Mesendoderm (in vitro differentiated cells): ENCODE data around the gene ARSJ.

Experiments used
- DNase-seq: peaks from one replicate; pipeline ENCODE4 v3.0.0; 2013
- H2AK5ac ChIP-seq: 2 replicates; pipeline ENCODE4 v1.6.1; 2013; ENCODE audit warnings: low read length, inconsistent platforms
- H2BK120ac ChIP-seq: 2 replicates; pipeline ENCODE4 v1.6.1; 2013; ENCODE audit warnings: low read depth, mild to moderate bottlenecking, low read length, moderate library complexity, mixed read lengths
- H2BK15ac ChIP-seq: replicated peaks from 2 replicates; pipeline ENCODE4 v1.6.1; 2013; ENCODE audit warnings: low read depth, mild to moderate bottlenecking, moderate library complexity
- H2BK5ac ChIP-seq: 2 replicates; pipeline ENCODE4 v1.6.1; 2013; ENCODE audit warnings: low read length, inconsistent platforms
- H3K18ac ChIP-seq: 2 replicates; pipeline ENCODE4 v1.6.1; 2013; ENCODE audit warnings: mild to moderate bottlenecking, low read length, mixed read lengths
- H3K23ac ChIP-seq: one replicate; pipeline ENCODE4 v1.6.1; 2013; ENCODE audit warnings: low read length
- H3K27ac ChIP-seq: 2 replicates; pipeline ENCODE4 v1.5.1; 2013; ENCODE audit warnings: low read depth, mild to moderate bottlenecking, inconsistent platforms, low read length, moderate library complexity
- H3K27me3 ChIP-seq: 2 replicates; pipeline ENCODE4 v1.6.1; 2013; ENCODE audit warnings: low read length, control low read depth, mild to moderate bottlenecking, inconsistent platforms; ENCODE audit not compliant: insufficient read depth, poor library complexity
- H3K36me3 ChIP-seq: 2 replicates; pipeline ENCODE4 v1.6.1; 2013; ENCODE audit warnings: low read length, inconsistent platforms; ENCODE audit not compliant: control insufficient read depth, insufficient read depth
- H3K4ac ChIP-seq: one replicate; pipeline ENCODE4 v1.6.1; 2013; ENCODE audit warnings: low read depth, mild to moderate bottlenecking, low read length, moderate library complexity
- H3K4me1 ChIP-seq: 2 replicates; pipeline ENCODE4 v1.6.1; 2013; ENCODE audit warnings: low read depth, low read length, inconsistent platforms; ENCODE audit not compliant: control insufficient read depth
- H3K4me2 ChIP-seq: 2 replicates; pipeline ENCODE4 v1.6.1; 2013; ENCODE audit warnings: low read length
- H3K4me3 ChIP-seq: 2 replicates; pipeline ENCODE4 v1.5.1; 2013; ENCODE audit warnings: mild to moderate bottlenecking, low read length
- H3K56ac ChIP-seq: one replicate; pipeline ENCODE4 v1.6.1; 2013; ENCODE audit warnings: low read length
- H3K79me1 ChIP-seq: 2 replicates; pipeline ENCODE4 v1.6.1; 2013; ENCODE audit warnings: low read length, inconsistent platforms
- H3K79me2 ChIP-seq: 2 replicates; pipeline ENCODE4 v1.6.1; 2013; ENCODE audit warnings: mild to moderate bottlenecking, low read length; ENCODE audit not compliant: control insufficient read depth, insufficient read depth
- H3K9ac ChIP-seq: 2 replicates; pipeline ENCODE4 v1.6.1; 2013; ENCODE audit warnings: low read length, inconsistent platforms
- H4K5ac ChIP-seq: one replicate; pipeline ENCODE4 v1.6.1; 2013; ENCODE audit warnings: low read length
- H4K8ac ChIP-seq: one replicate; pipeline ENCODE4 v1.6.1; 2013; ENCODE audit warnings: low read depth, mild to moderate bottlenecking, control low read depth, low read length, moderate library complexity
- WGBS: extraction: QIAGEN DNeasy Blood & Tissue Kit; methylation state at CpG from one replicate; pipeline ENCODE4 v1.1.7; 2013; ENCODE audit warnings: low lambda C conversion rate, missing lambda C conversion rate; ENCODE audit not compliant: insufficient coverage; ENCODE audit errors: extremely low coverage; 5-methylcytosine and 5-hydroxymethylcytosine counted together

Gene ARSJ

DNA sequence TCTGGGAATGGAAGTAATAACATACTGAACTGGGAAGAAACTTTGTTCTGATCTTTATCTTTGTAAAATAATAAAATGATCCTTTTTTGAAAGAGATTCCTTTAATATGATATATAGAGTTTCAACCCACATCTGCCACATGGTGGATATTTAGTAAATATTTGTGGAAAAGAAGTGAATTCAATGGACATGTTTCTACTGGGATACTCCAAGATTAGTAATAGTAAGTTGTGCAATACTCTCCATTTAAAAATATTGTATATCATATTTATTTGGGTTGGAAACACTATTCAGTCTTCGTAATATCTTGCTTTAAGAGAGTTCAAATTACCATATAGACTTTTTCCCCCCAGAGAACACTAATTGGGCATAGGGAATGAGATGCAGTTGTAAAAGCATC, 17.8 kb upstream of the ARSJ start:
- no peak overlapping the region for H3K4me2 ChIP-seq
- no peak overlapping the region for H3K56ac ChIP-seq
- no peak overlapping the region for H2BK5ac ChIP-seq
- H3K9ac ChIP-seq = no peak overlapping the region
- no peaks in the 10 kb centered on the region for H3K79me2 ChIP-seq
- H3K4me3 ChIP-seq = no peak overlapping the region
- H2BK120ac ChIP-seq = no peak overlapping the region
- no peak overlapping the region for H3K23ac ChIP-seq
- no peak overlapping the region for H3K4ac ChIP-seq
- H4K8ac ChIP-seq = no peak overlapping the region
- no peak for DNase-seq
- H2BK15ac ChIP-seq = no peak overlapping the region
- no CpG with 5 or more reads among the region's 1 CpG for WGBS
- H4K5ac ChIP-seq = no peak overlapping the region
- no peak overlapping the region for H3K27ac ChIP-seq
- no peaks in the 10 kb centered on the region for H3K27me3 ChIP-seq
- H3K36me3 ChIP-seq = no peaks in the 10 kb centered on the region
- no peaks in the 10 kb centered on the region for H3K79me1 ChIP-seq
- H3K18ac ChIP-seq = no peak overlapping the region
- H3K4me1 ChIP-seq = no peaks in the 10 kb centered on the region
- no peak overlapping the region for H2AK5ac ChIP-seq

DNA sequence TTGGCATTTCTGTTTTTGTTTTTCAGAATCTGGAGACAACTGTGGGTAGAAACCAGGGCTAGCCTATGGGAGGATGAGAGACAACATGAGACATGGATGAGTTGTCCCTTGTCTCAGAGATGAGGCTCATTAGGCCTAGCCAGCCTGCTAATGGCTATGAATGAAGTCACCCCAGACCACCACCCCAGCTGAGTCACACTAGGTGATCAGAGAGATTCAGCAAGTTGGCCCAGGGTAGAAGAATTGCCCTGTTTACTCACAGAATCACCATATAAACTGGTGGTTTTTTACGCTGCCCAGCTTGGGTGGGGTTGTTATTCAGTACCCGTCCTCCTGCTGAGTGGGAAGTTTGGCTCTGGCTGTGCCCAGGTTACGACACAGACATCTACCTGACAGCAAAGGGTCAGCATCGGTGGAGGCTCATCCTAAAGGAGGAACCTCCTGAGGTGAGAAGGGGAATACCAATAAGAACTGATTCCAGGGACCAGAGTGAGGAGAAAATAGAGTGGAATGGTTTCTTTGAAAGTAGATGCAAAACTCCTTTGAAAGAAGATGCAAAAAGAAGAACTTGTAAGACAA, 17.2 kb upstream of the ARSJ start:
- no CpG with 5 or more reads among the region's 4 CpGs for WGBS
- Histone ChIP-seq H3K27ac (no peak overlapping the region), H3K79me1 (no peaks in the 10 kb centered on the region), H3K18ac (no peak overlapping the region), H3K9ac (no peak overlapping the region), H3K4me1 (no peaks in the 10 kb centered on the region), H2BK5ac (no peak overlapping the region), H3K36me3 (no peaks in the 10 kb centered on the region), H2BK15ac (no peak overlapping the region), H4K8ac (no peak overlapping the region), H3K4ac (no peak overlapping the region), H3K4me3 (no peak overlapping the region), H2AK5ac (no peak overlapping the region), H3K27me3 (no peaks in the 10 kb centered on the region), H3K4me2 (no peak overlapping the region), H3K79me2 (no peaks in the 10 kb centered on the region), H3K56ac (no peak overlapping the region), H2BK120ac (no peak overlapping the region), H4K5ac (no peak overlapping the region), H3K23ac (no peak overlapping the region)
- DNase-seq = peak; percentile 57

DNA sequence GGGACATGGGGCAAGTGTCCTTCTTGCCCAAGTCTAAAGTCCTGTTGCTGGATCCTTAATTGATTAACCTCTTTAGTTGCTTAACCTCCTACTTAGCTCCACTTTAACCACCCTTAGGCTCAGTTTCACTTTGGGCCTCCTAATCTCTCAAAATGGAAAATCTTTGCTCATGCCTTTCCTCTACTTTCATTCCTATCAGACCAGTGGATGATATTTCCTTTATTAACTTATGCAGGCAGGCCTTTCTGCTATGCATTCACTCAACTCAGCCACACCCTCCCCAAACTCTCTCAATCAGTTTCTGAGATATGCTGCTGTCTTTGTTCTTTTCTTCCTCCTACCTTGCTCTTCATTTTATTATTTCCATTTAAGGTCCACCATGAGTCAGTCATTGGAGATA, 14.4 kb upstream of the ARSJ start:
- no peak overlapping the region for H4K8ac ChIP-seq
- H3K56ac ChIP-seq = no peak overlapping the region
- H3K27ac ChIP-seq = no peak overlapping the region
- DNase-seq = no peak
- no peaks in the 10 kb centered on the region for H3K36me3 ChIP-seq
- no peaks in the 10 kb centered on the region for H3K79me2 ChIP-seq
- no peak overlapping the region for H3K9ac ChIP-seq
- H2AK5ac ChIP-seq = no peak overlapping the region
- H3K18ac ChIP-seq = no peak overlapping the region
- H2BK120ac ChIP-seq = no peak overlapping the region
- H3K4me3 ChIP-seq = no peak overlapping the region
- no peak overlapping the region for H3K4ac ChIP-seq
- no peak overlapping the region for H4K5ac ChIP-seq
- H3K79me1 ChIP-seq = no peaks in the 10 kb centered on the region
- H3K23ac ChIP-seq = no peak overlapping the region
- no peak overlapping the region for H3K4me2 ChIP-seq
- H2BK5ac ChIP-seq = no peak overlapping the region
- no peak overlapping the region for H2BK15ac ChIP-seq
- no peaks in the 10 kb centered on the region for H3K27me3 ChIP-seq
- H3K4me1 ChIP-seq = no peaks in the 10 kb centered on the region

DNA sequence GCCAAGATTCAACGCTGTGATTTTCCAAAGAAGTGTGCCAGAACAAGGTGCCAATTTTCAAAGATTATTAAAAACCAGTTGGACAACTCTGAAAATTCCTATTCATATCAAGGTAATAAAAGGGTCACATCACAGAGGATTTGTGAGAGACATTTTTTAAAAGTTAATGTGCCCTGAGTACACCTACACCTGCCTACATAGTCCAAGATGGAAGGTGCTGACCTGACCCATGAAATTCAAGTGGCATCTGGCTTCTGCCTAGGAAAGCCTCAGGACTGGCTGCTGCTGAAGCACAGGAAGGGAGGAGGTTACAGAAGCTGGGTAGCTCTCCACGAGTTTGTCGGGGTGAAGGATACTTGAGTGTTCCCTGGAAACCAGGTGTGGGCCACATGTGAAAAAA, 11.4 kb upstream of the ARSJ start:
- Histone ChIP-seq H4K8ac (no peak overlapping the region), H2BK5ac (no peak overlapping the region), H3K4me2 (no peak overlapping the region), H4K5ac (no peak overlapping the region), H2AK5ac (no peak overlapping the region), H3K4ac (no peak overlapping the region), H3K18ac (no peak overlapping the region), H3K79me2 (no peaks in the 10 kb centered on the region), H3K27me3 (no peaks in the 10 kb centered on the region), H2BK120ac (no peak overlapping the region), H3K4me1 (no peaks in the 10 kb centered on the region), H3K56ac (no peak overlapping the region), H3K27ac (no peak overlapping the region), H3K9ac (no peak overlapping the region), H2BK15ac (no peak overlapping the region), H3K79me1 (no peaks in the 10 kb centered on the region), H3K36me3 (no peaks in the 10 kb centered on the region), H3K4me3 (no peak overlapping the region), H3K23ac (no peak overlapping the region)
- DNase-seq = no peak
- no CpG with 5 or more reads among the region's 3 CpGs for WGBS

DNA sequence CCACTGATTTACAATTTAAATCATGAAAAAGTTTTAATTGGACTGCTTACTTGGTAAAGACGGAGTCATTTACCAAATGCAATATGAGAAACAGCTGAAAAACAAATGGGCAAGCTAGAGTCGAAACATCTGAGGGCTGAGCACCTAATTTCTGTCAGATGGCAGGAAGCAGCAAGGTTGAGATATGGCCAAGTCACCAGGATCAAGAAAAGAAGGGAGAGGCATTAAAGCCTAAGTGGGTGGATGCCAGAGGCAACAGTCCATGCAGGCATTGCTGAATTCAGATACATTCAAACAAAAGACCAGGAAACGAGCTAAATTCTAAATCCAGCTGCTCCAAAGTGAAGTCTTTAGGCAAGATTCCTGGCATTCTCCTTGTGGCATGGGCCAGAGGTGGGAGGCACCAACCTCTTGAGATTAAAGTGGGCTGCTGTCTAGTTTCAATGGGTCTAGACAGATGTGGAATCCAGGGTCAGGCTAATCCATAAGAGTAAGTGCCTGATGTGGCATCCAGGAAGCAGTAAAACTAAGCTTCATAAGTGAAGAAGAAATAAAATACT, 8.0 kb upstream of the ARSJ start:
- H3K18ac ChIP-seq = no peak overlapping the region
- no peak overlapping the region for H3K4me3 ChIP-seq
- no peak overlapping the region for H3K4ac ChIP-seq
- H4K8ac ChIP-seq = no peak overlapping the region
- no peak overlapping the region for H3K4me2 ChIP-seq
- no CpG with 5 or more reads among the region's 3 CpGs for WGBS
- no peak overlapping the region for H3K56ac ChIP-seq
- no peak overlapping the region for H3K9ac ChIP-seq
- no peak overlapping the region for H4K5ac ChIP-seq
- H3K36me3 ChIP-seq = no peaks in the 10 kb centered on the region
- no peak overlapping the region for H2BK15ac ChIP-seq
- H3K27me3 ChIP-seq = no peaks in the 10 kb centered on the region
- H3K79me1 ChIP-seq = no peaks in the 10 kb centered on the region
- H2AK5ac ChIP-seq = no peak overlapping the region
- H3K27ac ChIP-seq = no peak overlapping the region
- H3K79me2 ChIP-seq = no peaks in the 10 kb centered on the region
- no peak overlapping the region for H2BK5ac ChIP-seq
- peak; percentile 32 for DNase-seq
- H2BK120ac ChIP-seq = no peak overlapping the region
- H3K4me1 ChIP-seq = no peaks in the 10 kb centered on the region
- no peak overlapping the region for H3K23ac ChIP-seq

DNA sequence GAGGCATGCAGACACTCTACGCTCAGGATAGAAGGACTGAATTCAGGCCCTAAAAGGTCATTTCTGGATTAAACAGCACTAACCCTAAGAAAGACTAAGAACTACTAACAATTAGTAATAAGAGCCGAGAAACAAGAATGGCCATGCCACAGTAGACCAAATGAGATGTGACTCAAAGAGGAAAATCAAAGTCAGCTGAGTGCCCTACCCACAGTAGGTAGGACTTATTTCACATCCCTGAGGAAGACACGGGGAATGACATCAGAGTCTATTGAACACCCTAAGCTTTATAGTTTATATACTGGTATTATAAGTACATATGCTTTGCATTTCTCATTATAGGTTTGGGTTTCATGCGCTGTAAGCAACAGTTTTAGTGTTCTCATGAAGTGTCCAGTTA, 2.7 kb upstream of the ARSJ start:
- Histone ChIP-seq H4K8ac (no peak overlapping the region), H3K4me3 (no peak overlapping the region), H2BK15ac (no peak overlapping the region), H3K27me3 (no peaks in the 10 kb centered on the region), H2BK120ac (no peak overlapping the region), H3K27ac (no peak overlapping the region), H3K56ac (no peak overlapping the region), H3K36me3 (no peaks in the 10 kb centered on the region), H3K18ac (no peak overlapping the region), H3K4me1 (no peaks in the 10 kb centered on the region), H2BK5ac (no peak overlapping the region), H3K23ac (no peak overlapping the region), H3K4me2 (no peak overlapping the region), H3K4ac (no peak overlapping the region), H2AK5ac (no peak overlapping the region), H4K5ac (no peak overlapping the region), H3K9ac (no peak overlapping the region), H3K79me2 (no peaks in the 10 kb centered on the region), H3K79me1 (no peaks in the 10 kb centered on the region)
- no peak for DNase-seq
- WGBS = no CpG with 5 or more reads among the region's 4 CpGs
